ENCODE data around the gene MZB1.

MZB1 gene

GRCh38 chr5:139389701-139390638 lies at the start of gene MZB1:
Gene MZB1 (minus strand): TSS chr5:139389913. CDS start chr5:139389856, 57 bp downstream.
- DNase-seq = no peak

GRCh38 chr5:139439013-139439903 lies 49.5 kb upstream of the MZB1 start, which contains the start of gene DNAJC18:
Gene DNAJC18 (minus strand): TSS chr5:139439525. CDS start chr5:139439445, 80 bp downstream.
- DNase-seq = peak; percentile 85

- no peak for DNase-seq
These were observed 48.9 kb upstream of the MZB1 start for GRCh38 chr5:139438707-139439012.

GRCh38 chr5:139435676-139436075 lies 46.0 kb upstream of the MZB1 start:
- DNase-seq = no peak

- DNase-seq = no peak
These were observed 42.0 kb upstream of the MZB1 start for GRCh38 chr5:139431706-139432105.

GRCh38 chr5:139430015-139430414 lies 40.3 kb upstream of the MZB1 start:
- DNase-seq = no peak

GRCh38 chr5:139426203-139426885 lies 36.6 kb upstream of the MZB1 start:
- DNase-seq = no peak

GRCh38 chr5:139425497-139425896 lies 35.8 kb upstream of the MZB1 start:
- DNase-seq = no peak

GRCh38 chr5:139422307-139422893 lies 32.7 kb upstream of the MZB1 start:
- peak; percentile 72 for DNase-seq

- no peak for DNase-seq
These were observed 29.8 kb upstream of the MZB1 start for GRCh38 chr5:139419226-139420192.

GRCh38 chr5:139418793-139419192 lies 29.1 kb upstream of the MZB1 start:
- no peak for DNase-seq

GRCh38 chr5:139417214-139417613 lies 27.5 kb upstream of the MZB1 start:
- peak; percentile 62 for DNase-seq

GRCh38 chr5:139416651-139417050 lies 26.9 kb upstream of the MZB1 start:
- DNase-seq = no peak

- DNase-seq = no peak
These were observed 26.2 kb upstream of the MZB1 start for GRCh38 chr5:139415869-139416268.

GRCh38 chr5:139415221-139415861 lies 25.6 kb upstream of the MZB1 start:
- peak; percentile 77 for DNase-seq

- DNase-seq = peak; percentile 24
These were observed 24.9 kb upstream of the MZB1 start for GRCh38 chr5:139414581-139415130.

GRCh38 chr5:139413963-139414362 lies 24.2 kb upstream of the MZB1 start:
- no peak for DNase-seq

GRCh38 chr5:139413153-139413552 lies 23.4 kb upstream of the MZB1 start:
- no peak for DNase-seq

- no peak for DNase-seq
These were observed 21.5 kb upstream of the MZB1 start for GRCh38 chr5:139410993-139411828.
